HG03432 (cell line): ENCODE results near the gene UBALD2.

Experiments
- ATAC-seq: cut with Tn5 transposase; IDR thresholded peaks from one replicate; pipeline ENCODE4 v1.9.1; 2021; ENCODE audit warnings: mild to moderate bottlenecking, moderate library complexity; ENCODE audit not compliant: unreplicated experiment

The UBALD2 gene

DNA sequence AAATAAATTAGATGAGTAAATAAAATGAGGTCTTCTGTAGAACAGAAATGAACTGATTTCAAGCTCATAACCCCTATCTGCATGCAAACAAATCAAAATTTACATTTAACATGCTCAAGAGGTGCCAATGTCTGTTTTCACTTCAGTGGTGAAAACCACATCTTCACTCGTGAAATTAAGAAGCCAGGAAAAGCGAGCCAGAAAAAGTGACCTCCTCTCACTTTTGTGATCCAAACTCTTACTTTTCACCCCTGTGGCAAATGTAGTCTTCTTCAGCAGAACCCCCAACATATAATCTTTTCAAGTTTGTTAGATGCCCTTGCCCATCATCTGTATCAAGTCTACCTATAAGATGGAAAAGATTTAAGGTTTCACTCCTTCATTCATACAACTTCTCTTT lies 52.4 kb downstream of the UBALD2 start:
- no peak for ATAC-seq

GRCh38 chr17:76318586-76318985 lies 53.4 kb downstream of the UBALD2 start:
- no peak for ATAC-seq
